Nephron progenitor cell (in vitro differentiated cells): ENCODE data around the gene BICC1.

ENCODE experiments used
- DNase-seq: peaks from one replicate; pipeline ENCODE4 v3.0.0; 2021
- H3K27ac Mint-ChIP-seq: 2 replicates; pipeline ENCODE4 v1.8.0; 2021; ENCODE audit warnings: mild to moderate bottlenecking, moderate library complexity, mixed read lengths
- H3K27me3 Mint-ChIP-seq: 2 replicates; pipeline ENCODE4 v1.8.0; 2021; ENCODE audit warnings: mild to moderate bottlenecking, low read depth, mixed read lengths; ENCODE audit not compliant: poor library complexity
- H3K36me3 Mint-ChIP-seq: 2 replicates; pipeline ENCODE4 v1.8.0; 2021; ENCODE audit warnings: low read depth, mixed read lengths
- H3K4me1 Mint-ChIP-seq: 2 replicates; pipeline ENCODE4 v1.8.0; 2021; ENCODE audit warnings: mixed read lengths
- H3K4me3 Mint-ChIP-seq: 2 replicates; pipeline ENCODE4 v1.8.0; 2021; ENCODE audit warnings: mild to moderate bottlenecking, moderate library complexity, mixed read lengths
- H3K9me3 Mint-ChIP-seq: 2 replicates; pipeline ENCODE4 v1.8.0; 2021; ENCODE audit warnings: mild to moderate bottlenecking, moderate library complexity, mixed read lengths
- TF ChIP-seq, protein P1 (sequence below): fragments of 200-600 bp; sonication (generic); IDR thresholded peaks from 2 replicates; pipeline ENCODE4 v1.5.0; 2021; ENCODE audit warnings: antibody characterized with exemption

Gene BICC1

GRCh38 chr10:58535311-58535710 lies 22.6 kb downstream of the BICC1 start:
- Mint-ChIP-seq H3K4me1 (no peaks in the 10 kb centered on the region), H3K27ac (no peak overlapping the region), H3K27me3 (peaks cover 3% of the 10 kb centered on the region), H3K9me3 (peaks cover 67% of the 10 kb centered on the region), H3K36me3 (peaks cover 5% of the 10 kb centered on the region), H3K4me3 (no peak overlapping the region)
- TF ChIP-seq, protein P1, sequence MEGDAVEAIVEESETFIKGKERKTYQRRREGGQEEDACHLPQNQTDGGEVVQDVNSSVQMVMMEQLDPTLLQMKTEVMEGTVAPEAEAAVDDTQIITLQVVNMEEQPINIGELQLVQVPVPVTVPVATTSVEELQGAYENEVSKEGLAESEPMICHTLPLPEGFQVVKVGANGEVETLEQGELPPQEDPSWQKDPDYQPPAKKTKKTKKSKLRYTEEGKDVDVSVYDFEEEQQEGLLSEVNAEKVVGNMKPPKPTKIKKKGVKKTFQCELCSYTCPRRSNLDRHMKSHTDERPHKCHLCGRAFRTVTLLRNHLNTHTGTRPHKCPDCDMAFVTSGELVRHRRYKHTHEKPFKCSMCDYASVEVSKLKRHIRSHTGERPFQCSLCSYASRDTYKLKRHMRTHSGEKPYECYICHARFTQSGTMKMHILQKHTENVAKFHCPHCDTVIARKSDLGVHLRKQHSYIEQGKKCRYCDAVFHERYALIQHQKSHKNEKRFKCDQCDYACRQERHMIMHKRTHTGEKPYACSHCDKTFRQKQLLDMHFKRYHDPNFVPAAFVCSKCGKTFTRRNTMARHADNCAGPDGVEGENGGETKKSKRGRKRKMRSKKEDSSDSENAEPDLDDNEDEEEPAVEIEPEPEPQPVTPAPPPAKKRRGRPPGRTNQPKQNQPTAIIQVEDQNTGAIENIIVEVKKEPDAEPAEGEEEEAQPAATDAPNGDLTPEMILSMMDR, result no peak
- DNase-seq, result no peak

DNA sequence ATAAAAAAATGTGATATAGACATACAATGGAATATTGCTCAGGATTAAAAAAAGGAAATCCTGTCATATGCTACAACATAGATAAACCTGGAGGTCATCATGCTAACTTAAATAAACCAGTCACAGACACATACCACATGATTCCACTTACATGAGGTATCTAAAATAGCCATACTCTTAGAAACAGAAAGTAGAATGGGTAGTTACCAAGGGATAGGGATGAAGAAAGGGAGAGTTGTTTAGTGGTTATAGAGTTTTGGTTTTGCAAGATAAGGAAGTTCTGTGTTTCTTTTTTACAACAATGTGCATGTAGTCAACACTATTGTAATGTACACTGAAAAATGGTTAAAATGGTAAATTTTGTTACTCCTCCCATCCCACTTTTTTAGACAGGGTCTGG lies 30.5 kb downstream of the BICC1 start:
- DNase-seq, result no peak
- TF ChIP-seq, protein P1, result no peak
- Mint-ChIP-seq H3K27ac (no peak overlapping the region), H3K36me3 (no peaks in the 10 kb centered on the region), H3K9me3 (peaks cover 13% of the 10 kb centered on the region), H3K4me3 (no peak overlapping the region), H3K4me1 (no peaks in the 10 kb centered on the region), H3K27me3 (no peaks in the 10 kb centered on the region)

DNA sequence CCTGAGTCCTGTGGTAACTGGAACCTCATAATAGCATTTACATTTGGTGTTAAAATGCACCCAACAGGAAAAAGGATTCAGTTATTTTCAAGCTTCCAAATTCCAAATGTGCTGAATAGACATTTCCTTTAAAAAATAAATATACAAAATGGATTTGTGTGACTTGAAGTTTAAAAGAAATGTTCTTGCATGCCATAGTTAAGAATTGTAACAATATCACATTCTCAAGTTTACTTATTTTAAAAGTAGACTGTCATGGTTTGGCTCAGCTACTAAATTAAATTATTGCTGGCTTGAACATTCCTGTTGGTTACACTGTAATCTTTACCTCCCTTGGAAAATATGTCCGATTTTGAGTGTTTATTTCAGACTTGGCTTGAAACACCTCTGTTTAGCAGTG lies 31.5 kb downstream of the BICC1 start:
- no peaks in the 10 kb centered on the region for H3K36me3 Mint-ChIP-seq
- no peak overlapping the region for H3K27ac Mint-ChIP-seq
- H3K4me3 Mint-ChIP-seq, result no peak overlapping the region
- DNase-seq, result no peak
- no peaks in the 10 kb centered on the region for H3K4me1 Mint-ChIP-seq
- H3K9me3 Mint-ChIP-seq, result peaks cover 3% of the 10 kb centered on the region
- no peaks in the 10 kb centered on the region for H3K27me3 Mint-ChIP-seq
- TF ChIP-seq, protein P1, result no peak

DNA sequence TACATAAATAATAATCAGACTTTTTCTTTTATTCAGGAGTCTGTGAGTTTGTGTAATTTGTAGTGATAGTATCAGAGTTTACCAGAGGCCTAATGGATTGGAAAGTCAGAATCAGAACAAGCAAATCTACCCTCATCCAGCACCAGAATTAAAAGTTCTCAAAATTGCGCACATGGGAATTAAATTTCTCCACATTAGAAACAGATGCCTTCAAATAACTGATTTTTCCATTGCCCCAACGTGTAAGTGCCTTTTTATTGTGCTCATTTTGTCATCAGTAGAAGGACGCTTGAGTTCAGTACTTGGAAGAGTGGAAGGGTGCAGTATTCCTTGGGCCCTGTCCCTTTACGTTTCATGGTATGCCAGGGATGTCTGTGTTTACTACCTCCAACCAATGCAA lies 32.8 kb downstream of the BICC1 start:
- TF ChIP-seq, protein P1, result no peak
- no peak for DNase-seq
- no peaks in the 10 kb centered on the region for H3K4me1 Mint-ChIP-seq
- no peak overlapping the region for H3K27ac Mint-ChIP-seq
- no peaks in the 10 kb centered on the region for H3K36me3 Mint-ChIP-seq
- no peaks in the 10 kb centered on the region for H3K9me3 Mint-ChIP-seq
- no peak overlapping the region for H3K4me3 Mint-ChIP-seq
- no peaks in the 10 kb centered on the region for H3K27me3 Mint-ChIP-seq

- no peaks in the 10 kb centered on the region for H3K9me3 Mint-ChIP-seq
- TF ChIP-seq, protein P1, result no peak
- no peak overlapping the region for H3K27ac Mint-ChIP-seq
- H3K4me1 Mint-ChIP-seq, result no peaks in the 10 kb centered on the region
- no peaks in the 10 kb centered on the region for H3K27me3 Mint-ChIP-seq
- H3K36me3 Mint-ChIP-seq, result no peaks in the 10 kb centered on the region
- H3K4me3 Mint-ChIP-seq, result no peak overlapping the region
- no peak for DNase-seq
Observed at GRCh38 chr10:58546137-58546536, 33.5 kb downstream of the BICC1 start.

- H3K4me1 Mint-ChIP-seq, result no peaks in the 10 kb centered on the region
- H3K36me3 Mint-ChIP-seq, result no peaks in the 10 kb centered on the region
- H3K4me3 Mint-ChIP-seq, result no peak overlapping the region
- no peaks in the 10 kb centered on the region for H3K27me3 Mint-ChIP-seq
- no peak overlapping the region for H3K27ac Mint-ChIP-seq
- TF ChIP-seq, protein P1, result no peak
- no peaks in the 10 kb centered on the region for H3K9me3 Mint-ChIP-seq
- no peak for DNase-seq
Observed at GRCh38 chr10:58546722-58547445, 34.2 kb downstream of the BICC1 start.
